Measurements from ENCODE around the gene TMEM255B.

DNA sequence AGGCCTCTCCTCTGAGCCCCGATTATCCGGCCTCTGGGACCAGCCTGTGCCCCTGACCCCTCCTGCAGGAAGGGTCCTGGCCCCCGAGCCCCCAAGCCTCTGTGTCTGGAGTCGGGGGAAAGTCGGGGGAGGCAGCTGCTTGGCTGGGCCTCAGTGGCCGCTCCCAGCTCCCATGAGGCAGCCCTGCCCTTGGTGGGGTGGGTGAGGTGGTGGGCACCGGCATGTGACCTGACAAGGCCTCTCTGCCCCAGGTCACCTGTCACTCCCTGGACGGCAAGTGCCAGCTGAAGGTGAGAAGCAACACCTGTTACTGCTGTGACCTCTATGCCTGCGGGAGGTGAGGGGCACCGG, 41.5 kb downstream of the TMEM255B start:
- TF ChIP-seq CTCF (IDR thresholded peaks at IDR 0.05) (no peak), POLR2A (IDR thresholded peaks at IDR 0.05) (no peak), EP300 (IDR thresholded peaks at IDR 0.05) (no peak), POLR2AphosphoS5 (IDR thresholded peaks at IDR 0.05) (no peak)
